ENCODE results near the gene RTL1.

DNA sequence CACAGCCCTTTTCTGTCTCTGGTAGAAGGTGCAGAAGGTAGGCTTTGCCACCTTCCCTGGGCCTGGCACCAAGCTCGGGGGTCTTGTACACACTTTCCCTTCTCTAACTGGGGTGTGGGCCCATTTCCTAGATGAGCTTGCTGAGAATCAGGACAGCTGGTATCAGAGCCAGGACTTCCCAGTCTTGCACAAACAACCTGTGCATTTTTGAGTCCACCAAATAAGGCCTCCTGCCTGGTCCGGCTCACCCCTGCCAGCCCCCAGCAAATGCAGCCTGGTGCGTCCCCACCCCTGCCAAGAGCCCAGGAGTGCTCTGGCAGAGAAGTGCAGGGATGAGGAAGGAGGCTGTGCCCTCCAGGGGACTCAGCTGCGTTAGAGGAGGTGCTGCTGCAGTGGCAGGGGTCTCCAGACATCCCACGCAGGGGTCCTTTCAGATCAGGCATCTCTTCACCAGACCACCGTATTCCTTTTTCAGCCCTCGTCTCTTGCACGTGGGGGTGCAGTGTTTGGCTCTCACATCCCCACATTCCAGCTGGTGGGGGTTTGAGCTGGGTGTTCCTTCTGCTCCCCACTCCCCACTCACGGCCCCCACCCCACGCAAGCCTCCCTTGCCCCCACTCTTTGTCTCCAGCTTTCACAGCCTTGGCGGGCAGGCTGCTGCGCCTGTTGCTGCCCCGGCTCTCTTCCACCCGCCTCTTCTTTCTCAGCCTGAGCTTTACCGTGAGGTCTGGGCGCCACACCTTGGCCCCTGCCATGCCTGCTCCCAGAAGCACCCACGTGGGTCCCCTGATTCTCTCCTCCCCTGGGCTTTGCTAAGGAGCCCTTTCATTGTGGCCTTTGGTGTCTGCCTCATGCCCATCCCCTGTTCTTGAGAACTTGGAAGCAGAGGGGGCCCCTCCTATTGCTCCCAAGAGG, 45.3 kb downstream of the RTL1 start:
- TF ChIP-seq EZH2 (IDR thresholded peaks at IDR 0.05; ENCODE audit: insufficient read depth, poor library complexity, severe bottlenecking), result no peak
- no peak for TF ChIP-seq EZH2phosphoT487 (IDR thresholded peaks at IDR 0.05; ENCODE audit: insufficient read depth, low read depth)

Data from GM23248 (cell line).